ENCODE measurements around the gene C5orf58. TPM values are rescaled to one million over a fixed set of nuclear protein-coding genes. Genes with fewer than 3 reads are reported as not detected.

The C5orf58 gene
- polyA plus RNA-seq, 1 donor (not counting 4 experiments of a cell fraction or from before 2014, with no cell fraction given), result not detected

DNA sequence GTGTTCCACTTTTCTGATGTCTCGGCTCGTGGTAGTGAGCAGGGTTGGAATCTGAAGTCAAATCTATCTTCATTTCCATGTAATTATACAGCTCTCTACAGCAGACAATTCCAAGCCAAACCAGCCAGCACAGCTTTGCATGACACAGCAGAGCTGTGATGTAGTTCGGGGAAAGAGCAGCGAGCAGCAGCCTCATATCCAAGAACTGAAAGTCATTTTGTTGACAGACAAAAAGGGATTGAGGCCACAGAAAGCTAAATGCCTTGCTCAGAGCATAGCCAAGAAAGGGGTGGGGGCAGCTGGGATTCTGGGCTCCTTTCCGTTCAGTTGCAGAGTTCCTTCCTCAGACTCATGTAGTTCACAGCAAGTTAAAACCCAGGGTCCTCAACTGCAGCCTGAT lies 32.7 kb downstream of the C5orf58 start:
- FAIRE-seq (no peak), DNase-seq (ENCODE audit: low read depth, low spot score) (no peak)
- H2AFZ ChIP-seq (ENCODE audit: control insufficient read depth, low read length), result no peak overlapping the region
- H3K4me2 ChIP-seq (ENCODE audit: control insufficient read depth, extremely low read depth, insufficient read depth, low read depth, low read length), result no peak overlapping the region
- H3K4me3 ChIP-seq (ENCODE audit: control insufficient read depth in 2 of 3, extremely low read depth in 1 of 3, insufficient read depth in 2 of 3, low read depth in 1 of 3, low read length in 3 of 3), result no peak overlapping the region
- no peaks in the 10 kb centered on the region for H3K9me1 ChIP-seq (ENCODE audit: control insufficient read depth, extremely low read depth, insufficient read depth, low read length)
- no peak overlapping the region for H3K9ac ChIP-seq (ENCODE audit: control insufficient read depth, extremely low read depth, insufficient read depth, low read length)
- H3K36me3 ChIP-seq (ENCODE audit: control insufficient read depth in 2 of 2, extremely low read depth in 1 of 2, insufficient read depth in 2 of 2, low read length in 2 of 2), result no peaks in the 10 kb centered on the region
- H3K27me3 ChIP-seq (ENCODE audit: control insufficient read depth, extremely low read depth, insufficient read depth, low read length), result peaks cover 16% of the 10 kb centered on the region
- H3K79me2 ChIP-seq (ENCODE audit: control insufficient read depth, insufficient read depth, low read length), result no peaks in the 10 kb centered on the region
- H3K9me3 ChIP-seq (ENCODE audit: control insufficient read depth, low read depth, low read length), result no peaks in the 10 kb centered on the region
- TF ChIP-seq, protein P1, sequence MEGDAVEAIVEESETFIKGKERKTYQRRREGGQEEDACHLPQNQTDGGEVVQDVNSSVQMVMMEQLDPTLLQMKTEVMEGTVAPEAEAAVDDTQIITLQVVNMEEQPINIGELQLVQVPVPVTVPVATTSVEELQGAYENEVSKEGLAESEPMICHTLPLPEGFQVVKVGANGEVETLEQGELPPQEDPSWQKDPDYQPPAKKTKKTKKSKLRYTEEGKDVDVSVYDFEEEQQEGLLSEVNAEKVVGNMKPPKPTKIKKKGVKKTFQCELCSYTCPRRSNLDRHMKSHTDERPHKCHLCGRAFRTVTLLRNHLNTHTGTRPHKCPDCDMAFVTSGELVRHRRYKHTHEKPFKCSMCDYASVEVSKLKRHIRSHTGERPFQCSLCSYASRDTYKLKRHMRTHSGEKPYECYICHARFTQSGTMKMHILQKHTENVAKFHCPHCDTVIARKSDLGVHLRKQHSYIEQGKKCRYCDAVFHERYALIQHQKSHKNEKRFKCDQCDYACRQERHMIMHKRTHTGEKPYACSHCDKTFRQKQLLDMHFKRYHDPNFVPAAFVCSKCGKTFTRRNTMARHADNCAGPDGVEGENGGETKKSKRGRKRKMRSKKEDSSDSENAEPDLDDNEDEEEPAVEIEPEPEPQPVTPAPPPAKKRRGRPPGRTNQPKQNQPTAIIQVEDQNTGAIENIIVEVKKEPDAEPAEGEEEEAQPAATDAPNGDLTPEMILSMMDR (optimal IDR thresholded peaks at IDR 0.05 in 1 of 3, IDR thresholded peaks at IDR 0.05 in 1 of 3, conservative IDR thresholded peaks at IDR 0.05 in 1 of 3; ENCODE audit: extremely low read depth in 1 of 3, insufficient read depth in 2 of 3, low read length in 3 of 3), result no peak
- peak; percentile 13 for TF ChIP-seq EZH2 (IDR thresholded peaks at IDR 0.05; ENCODE audit: low read length)
- dilution Hi-C loops (cut with MboI; ENCODE audit: extremely low pct_ligation_motif_present, low sequenced_read_pairs), result no loop called here
- no peak overlapping the region for H3K27ac ChIP-seq (ENCODE audit: control insufficient read depth, insufficient read depth, low read length)
- H4K20me1 ChIP-seq (ENCODE audit: control insufficient read depth, extremely low read depth, insufficient read depth, low read length), result no peaks in the 10 kb centered on the region
- no peaks in the 10 kb centered on the region for H3K4me1 ChIP-seq (ENCODE audit: control insufficient read depth, extremely low read depth, insufficient read depth, low read length)

DNA sequence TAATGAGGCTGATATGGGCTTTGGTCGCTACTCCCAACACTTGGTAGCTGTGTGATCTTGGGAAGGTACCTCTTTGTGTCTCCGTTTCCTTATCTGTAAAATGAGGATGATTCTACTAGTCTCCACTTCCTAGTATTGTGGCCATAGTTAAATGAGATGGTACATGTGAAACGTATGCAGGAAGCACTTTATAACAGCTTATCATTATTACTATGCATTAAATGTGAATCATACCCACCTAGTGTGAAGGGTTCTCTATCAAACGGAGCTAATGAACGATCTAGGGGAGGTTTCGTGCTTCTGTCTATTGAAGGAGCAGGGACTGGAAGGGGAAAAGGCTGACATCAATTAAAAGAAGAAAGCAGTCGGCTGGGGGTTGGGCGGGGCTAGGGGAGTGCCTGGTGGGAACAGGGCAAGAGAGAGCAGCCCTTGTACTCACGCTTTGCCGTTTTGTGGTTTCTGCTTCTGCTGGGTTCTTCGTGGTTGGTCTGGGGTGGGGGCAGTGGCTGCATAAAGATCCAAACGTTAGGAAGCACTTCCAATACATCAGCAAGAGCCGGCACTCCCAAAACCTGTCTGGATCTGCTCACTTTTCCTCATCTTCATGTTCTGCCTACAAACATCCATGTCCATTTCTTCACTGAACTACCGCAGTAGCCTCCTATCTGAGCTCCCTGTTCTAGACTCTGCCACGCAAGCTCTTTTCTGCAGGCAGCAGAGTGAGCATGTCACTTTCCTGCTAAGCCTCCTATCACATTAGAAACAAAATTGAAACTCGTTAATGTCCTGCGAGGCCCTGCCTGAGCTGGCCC lies 34.0 kb downstream of the C5orf58 start:
- FAIRE-seq, result no peak

More for the DNA sequence above, 34.0 kb downstream of the C5orf58 start:
- Histone ChIP-seq H3K9ac (ENCODE audit: control insufficient read depth, extremely low read depth, insufficient read depth, low read length) (no peak overlapping the region), H3K79me2 (ENCODE audit: control insufficient read depth, insufficient read depth, low read length) (no peaks in the 10 kb centered on the region), H3K4me3 (ENCODE audit: control insufficient read depth in 2 of 3, extremely low read depth in 1 of 3, insufficient read depth in 2 of 3, low read depth in 1 of 3, low read length in 3 of 3) (no peak overlapping the region), H2AFZ (ENCODE audit: control insufficient read depth, low read length) (no peak overlapping the region), H3K9me3 (ENCODE audit: control insufficient read depth, low read depth, low read length) (no peaks in the 10 kb centered on the region), H3K36me3 (ENCODE audit: control insufficient read depth in 2 of 2, extremely low read depth in 1 of 2, insufficient read depth in 2 of 2, low read length in 2 of 2) (no peaks in the 10 kb centered on the region), H3K27me3 (ENCODE audit: control insufficient read depth, extremely low read depth, insufficient read depth, low read length) (peaks cover 16% of the 10 kb centered on the region), H3K4me2 (ENCODE audit: control insufficient read depth, extremely low read depth, insufficient read depth, low read depth, low read length) (no peak overlapping the region), H3K9me1 (ENCODE audit: control insufficient read depth, extremely low read depth, insufficient read depth, low read length) (no peaks in the 10 kb centered on the region), H4K20me1 (ENCODE audit: control insufficient read depth, extremely low read depth, insufficient read depth, low read length) (no peaks in the 10 kb centered on the region), H3K27ac (ENCODE audit: control insufficient read depth, insufficient read depth, low read length) (no peak overlapping the region), H3K4me1 (ENCODE audit: control insufficient read depth, extremely low read depth, insufficient read depth, low read length) (no peaks in the 10 kb centered on the region)
- DNase-seq (ENCODE audit: low read depth, low spot score), result no peak
- TF ChIP-seq, protein P1 (optimal IDR thresholded peaks at IDR 0.05 in 1 of 3, IDR thresholded peaks at IDR 0.05 in 1 of 3, conservative IDR thresholded peaks at IDR 0.05 in 1 of 3; ENCODE audit: extremely low read depth in 1 of 3, insufficient read depth in 2 of 3, low read length in 3 of 3), result no peak
- TF ChIP-seq EZH2 (IDR thresholded peaks at IDR 0.05; ENCODE audit: low read length), result peak; percentile 6
- dilution Hi-C loops (cut with MboI; ENCODE audit: extremely low pct_ligation_motif_present, low sequenced_read_pairs), result no loop called here

Data from keratinocyte (primary cell).